ENCODE data around the gene THBS4. TPM values are rescaled to one million over a fixed set of nuclear protein-coding genes. Genes with fewer than 3 reads are reported as not detected.

Gene THBS4
- total RNA-seq = 0.87 and 11.9 TPM in 2 replicates

GRCh38 chr5:80034962-80035821, at the start of gene THBS4:
THBS4 (plus strand) TSS chr5:80035348; CDS start chr5:80035538, 190 bp downstream.

DNA sequence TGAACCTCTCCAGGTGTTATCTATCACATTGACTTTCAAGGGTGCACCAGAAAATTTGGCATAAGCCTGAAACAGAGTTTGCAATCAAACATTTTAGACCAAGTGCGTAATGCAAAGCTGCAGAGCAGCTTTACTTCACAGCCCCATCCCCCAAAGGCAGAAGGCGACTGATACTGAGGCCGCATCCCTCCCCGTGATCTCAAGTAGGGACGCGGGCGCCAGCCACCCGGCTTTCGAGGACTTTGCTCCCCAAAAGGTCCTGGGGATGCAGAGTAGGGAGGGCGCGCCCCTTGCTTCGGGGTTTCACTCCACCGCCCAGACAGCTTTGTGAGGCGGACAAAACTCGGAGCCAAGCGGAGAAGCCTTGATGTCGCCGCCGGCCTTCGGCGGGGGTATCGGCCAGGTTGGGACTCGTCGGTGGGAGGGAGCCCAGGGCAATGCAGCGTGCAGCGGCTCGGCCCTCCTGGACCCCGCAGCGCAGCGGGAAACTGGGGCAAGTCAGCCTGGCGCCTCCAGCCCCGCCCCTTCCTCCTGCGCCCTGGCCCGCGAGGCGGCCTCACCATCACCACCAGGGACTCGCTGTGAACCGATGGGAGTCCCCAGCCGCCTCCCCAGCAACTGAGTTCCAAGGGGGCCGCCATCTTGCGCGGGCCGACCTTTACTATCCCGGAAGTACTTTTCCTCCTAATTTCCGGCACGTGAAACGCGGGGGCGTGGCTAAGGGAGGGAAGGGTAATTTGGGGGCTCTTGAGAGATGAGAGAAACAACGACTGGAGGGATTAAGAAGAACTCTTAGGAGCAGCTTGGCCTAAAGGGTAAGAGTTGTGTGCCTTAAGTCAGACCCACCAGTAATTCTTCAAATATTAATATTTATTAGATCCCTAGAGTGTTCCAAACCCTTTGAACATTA, 44.3 kb upstream of the THBS4 start, which contains the start of gene MTX3:
MTX3 (minus strand) TSS at position 665 of the 910 bp plus-strand sequence; CDS start at position 641, 24 bp downstream.

Other genes with a start within 250 kb of the THBS4 start
- gene MTX3, start 44.1 kb upstream of the THBS4 start, total RNA-seq = 21.8 and 23.7 TPM in 2 replicates
- gene SERINC5, start 220.7 kb downstream of the THBS4 start, total RNA-seq = 12.2 and 14.1 TPM in 2 replicates

Data from smooth muscle cell of trachea (primary cell).